Fibroblast of lung (primary cell): ENCODE results near the gene ARFIP2. TPM values are rescaled to one million over a fixed set of nuclear protein-coding genes. Genes with fewer than 3 reads are reported as not detected.

Source experiments
- DNase-seq, 2 donors: peaks; one replicate each; pipeline versions ENCODE4 v3.0.0 to v3.0.0-alpha.2; 2010; ENCODE audit warnings: low read depth in 2 of 2
- H2AFZ ChIP-seq: 2 replicates; pipeline ENCODE4 v1.5.1; 2012; ENCODE audit warnings: low read length, control low read depth, inconsistent platforms
- H3K27ac ChIP-seq: 2 replicates; pipeline ENCODE4 v1.5.1; 2011; ENCODE audit warnings: low read length, control low read depth; ENCODE audit not compliant: insufficient read depth
- H3K27me3 ChIP-seq: 2 replicates; pipeline ENCODE4 v1.5.1; 2011; ENCODE audit warnings: mild to moderate bottlenecking, low read length; ENCODE audit not compliant: control insufficient read depth, insufficient read depth
- H3K36me3 ChIP-seq: 2 replicates; pipeline ENCODE4 v1.5.1; 2011; ENCODE audit warnings: low read length; ENCODE audit not compliant: control insufficient read depth, insufficient read depth
- H3K4me1 ChIP-seq: 2 replicates; pipeline ENCODE4 v1.5.1; 2011; ENCODE audit warnings: low read length; ENCODE audit not compliant: control insufficient read depth, insufficient read depth; ENCODE audit errors: extremely low read depth
- H3K4me2 ChIP-seq: 2 replicates; pipeline ENCODE4 v1.5.1; 2011; ENCODE audit warnings: low read length, control low read depth; ENCODE audit not compliant: insufficient read depth; ENCODE audit errors: extremely low read depth
- H3K4me3 ChIP-seq, 4 experiments: fragments of 200-600 bp in 1 of 4; sonication (generic) in 1 of 4; replicated peaks in 1 of 4; 2 replicates each; pipeline ENCODE4 v1.5.1; 2011 to 2016; ENCODE audit warnings: low read length in 4 of 4, low read depth in 3 of 4, mild to moderate bottlenecking in 3 of 4, control low read depth in 2 of 4, inconsistent platforms in 1 of 4, mixed read lengths in 1 of 4; ENCODE audit not compliant: insufficient read depth in 1 of 4; ENCODE audit errors: control extremely low read depth in 1 of 4
- H3K79me2 ChIP-seq: 2 replicates; pipeline ENCODE4 v1.5.1; 2012; ENCODE audit warnings: mild to moderate bottlenecking, low read length, inconsistent platforms; ENCODE audit not compliant: control insufficient read depth, insufficient read depth
- H3K9ac ChIP-seq: 2 replicates; pipeline ENCODE4 v1.5.1; 2011; ENCODE audit warnings: mild to moderate bottlenecking, low read length, control low read depth; ENCODE audit not compliant: insufficient read depth
- H3K9me3 ChIP-seq: 2 replicates; pipeline ENCODE4 v1.5.1; 2012; ENCODE audit warnings: low read depth, low read length; ENCODE audit not compliant: control insufficient read depth, insufficient read depth
- H4K20me1 ChIP-seq: 2 replicates; pipeline ENCODE4 v1.5.1; 2011; ENCODE audit warnings: low read length; ENCODE audit not compliant: control insufficient read depth, insufficient read depth; ENCODE audit errors: extremely low read depth
- CTCF ChIP-seq, 2 donors: IDR thresholded peaks in 1 of 2; conservative IDR thresholded peaks in 1 of 2; 1 replicate in 1 of 2; 2 replicates in 1 of 2; pipeline ENCODE4 v1.5.1; 2011 to 2012; ENCODE audit warnings: low read length in 2 of 2, control low read depth in 1 of 2, inconsistent platforms in 1 of 2, low read depth in 1 of 2, mild to moderate bottlenecking in 1 of 2
- EZH2 ChIP-seq: IDR thresholded peaks from 2 replicates; pipeline ENCODE4 v1.5.1; 2012; ENCODE audit warnings: low read length, control low read depth, mild to moderate bottlenecking; ENCODE audit errors: missing control alignments
- polyA plus RNA-seq, 2 donors: library from polyadenylated mRNA; depleted of rRNA in 1 of 2; stranded (reverse) in 1 of 2; unstranded in 1 of 2; fragments of >200 nt; gene quantifications; 2 replicates each; pipeline ENCODE4 v1.2.1, GENCODE V29; 2011 to 2012; ENCODE audit warnings: missing spikeins in 1 of 2
- total RNA-seq: library from RNA; depleted of rRNA; stranded (reverse); fragments of >200 nt; gene quantifications from 2 replicates; pipeline ENCODE4 v1.2.1, GENCODE V29; 2014

ARFIP2 gene
- total and polyA plus RNA-seq, 2 donors (not counting 1 experiment from before 2014, with no cell fraction given) = 47.6 to 75.5 TPM

GRCh38 chr11:6448574-6448973, 32.6 kb downstream of the ARFIP2 start:
- H3K9me3 ChIP-seq = no peaks in the 10 kb centered on the region
- no peaks in the 10 kb centered on the region for H4K20me1 ChIP-seq
- H3K79me2 ChIP-seq = no peaks in the 10 kb centered on the region
- H3K4me2 ChIP-seq = no peak overlapping the region
- no peaks in the 10 kb centered on the region for H3K27me3 ChIP-seq
- H3K4me3 ChIP-seq = no peak overlapping the region
- DNase-seq = no peak
- H3K9ac ChIP-seq = no peak overlapping the region
- TF ChIP-seq CTCF (conservative IDR thresholded peaks at IDR 0.05 in 1 of 2, IDR thresholded peaks at IDR 0.05 in 1 of 2; ENCODE audit: low read depth in 1 of 2, low read length in 2 of 2) = no peak
- H2AFZ ChIP-seq = no peak overlapping the region
- H3K4me1 ChIP-seq = no peaks in the 10 kb centered on the region
- no peak overlapping the region for H3K27ac ChIP-seq
- peaks cover 11% of the 10 kb centered on the region for H3K36me3 ChIP-seq

GRCh38 chr11:6443269-6444003, 37.7 kb downstream of the ARFIP2 start:
- DNase-seq = peak; percentile 45 to 61
- Histone ChIP-seq H2AFZ (no peak overlapping the region), H3K4me3 (no peak overlapping the region), H3K4me1 (no peaks in the 10 kb centered on the region), H3K9me3 (no peaks in the 10 kb centered on the region), H3K27me3 (no peaks in the 10 kb centered on the region), H4K20me1 (no peaks in the 10 kb centered on the region), H3K4me2 (no peak overlapping the region), H3K9ac (no peak overlapping the region), H3K79me2 (no peaks in the 10 kb centered on the region), H3K36me3 (no peaks in the 10 kb centered on the region), H3K27ac (no peak overlapping the region)
- TF ChIP-seq CTCF (conservative IDR thresholded peaks at IDR 0.05 in 1 of 2, IDR thresholded peaks at IDR 0.05 in 1 of 2; ENCODE audit: low read depth in 1 of 2, low read length in 2 of 2) (peak; percentile 76 to 92), EZH2 (no peak)

- no peak overlapping the region for H3K9ac ChIP-seq
- H3K36me3 ChIP-seq = no peaks in the 10 kb centered on the region
- no peak for TF ChIP-seq CTCF (conservative IDR thresholded peaks at IDR 0.05 in 1 of 2, IDR thresholded peaks at IDR 0.05 in 1 of 2; ENCODE audit: low read depth in 1 of 2, low read length in 2 of 2)
- no peak for TF ChIP-seq EZH2
- no peak overlapping the region for H2AFZ ChIP-seq
- H3K4me2 ChIP-seq = no peak overlapping the region
- DNase-seq = no peak
- no peaks in the 10 kb centered on the region for H3K79me2 ChIP-seq
- no peaks in the 10 kb centered on the region for H4K20me1 ChIP-seq
- no peaks in the 10 kb centered on the region for H3K9me3 ChIP-seq
- H3K4me3 ChIP-seq = no peak overlapping the region
- no peaks in the 10 kb centered on the region for H3K4me1 ChIP-seq
- H3K27me3 ChIP-seq = no peaks in the 10 kb centered on the region
- no peak overlapping the region for H3K27ac ChIP-seq
These were observed 38.7 kb downstream of the ARFIP2 start for GRCh38 chr11:6442441-6442840.
